ENCODE measurements around the gene MAN1A1.

DNA sequence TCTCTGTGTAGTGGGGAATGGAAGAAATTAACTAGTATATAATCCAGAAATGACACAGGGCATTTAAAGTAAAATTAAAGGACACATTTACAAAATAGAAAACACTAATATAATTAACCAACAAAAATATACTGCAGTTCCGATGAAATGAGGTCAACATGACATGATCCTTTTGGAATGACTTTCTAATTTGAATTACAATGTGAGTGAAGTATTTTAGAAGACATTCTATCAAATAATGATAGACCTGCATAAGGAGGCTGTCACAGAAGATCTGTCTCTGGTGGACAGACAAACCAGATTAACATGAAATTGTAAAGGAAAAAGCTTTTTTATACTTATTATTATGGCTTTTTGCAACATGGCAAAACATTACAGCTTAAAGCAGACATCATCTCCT lies 170.5 kb downstream of the MAN1A1 start:
- TF ChIP-seq, protein P1, sequence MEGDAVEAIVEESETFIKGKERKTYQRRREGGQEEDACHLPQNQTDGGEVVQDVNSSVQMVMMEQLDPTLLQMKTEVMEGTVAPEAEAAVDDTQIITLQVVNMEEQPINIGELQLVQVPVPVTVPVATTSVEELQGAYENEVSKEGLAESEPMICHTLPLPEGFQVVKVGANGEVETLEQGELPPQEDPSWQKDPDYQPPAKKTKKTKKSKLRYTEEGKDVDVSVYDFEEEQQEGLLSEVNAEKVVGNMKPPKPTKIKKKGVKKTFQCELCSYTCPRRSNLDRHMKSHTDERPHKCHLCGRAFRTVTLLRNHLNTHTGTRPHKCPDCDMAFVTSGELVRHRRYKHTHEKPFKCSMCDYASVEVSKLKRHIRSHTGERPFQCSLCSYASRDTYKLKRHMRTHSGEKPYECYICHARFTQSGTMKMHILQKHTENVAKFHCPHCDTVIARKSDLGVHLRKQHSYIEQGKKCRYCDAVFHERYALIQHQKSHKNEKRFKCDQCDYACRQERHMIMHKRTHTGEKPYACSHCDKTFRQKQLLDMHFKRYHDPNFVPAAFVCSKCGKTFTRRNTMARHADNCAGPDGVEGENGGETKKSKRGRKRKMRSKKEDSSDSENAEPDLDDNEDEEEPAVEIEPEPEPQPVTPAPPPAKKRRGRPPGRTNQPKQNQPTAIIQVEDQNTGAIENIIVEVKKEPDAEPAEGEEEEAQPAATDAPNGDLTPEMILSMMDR (conservative IDR thresholded peaks at IDR 0.05 in 1 of 2, IDR thresholded peaks at IDR 0.05 in 1 of 2; ENCODE audit: extremely low read depth in 1 of 2, insufficient read depth in 1 of 2, low read depth in 1 of 2, low read length in 2 of 2) = no peak
- TF ChIP-seq EZH2 (IDR thresholded peaks at IDR 0.05; ENCODE audit: borderline replicate concordance, low read length) = no peak

Data from mammary epithelial cell (primary cell).